HG02678 (cell line): ENCODE data around the gene FBXO41.
A peak's percentile ranks its signal among the peaks of the same experiment; 100 is the strongest.

Experiments used
- ATAC-seq: cut with Tn5 transposase; IDR thresholded peaks from one replicate; pipeline ENCODE4 v1.9.1; 2021; ENCODE audit warnings: mild to moderate bottlenecking, moderate library complexity; ENCODE audit not compliant: unreplicated experiment

Gene FBXO41

DNA sequence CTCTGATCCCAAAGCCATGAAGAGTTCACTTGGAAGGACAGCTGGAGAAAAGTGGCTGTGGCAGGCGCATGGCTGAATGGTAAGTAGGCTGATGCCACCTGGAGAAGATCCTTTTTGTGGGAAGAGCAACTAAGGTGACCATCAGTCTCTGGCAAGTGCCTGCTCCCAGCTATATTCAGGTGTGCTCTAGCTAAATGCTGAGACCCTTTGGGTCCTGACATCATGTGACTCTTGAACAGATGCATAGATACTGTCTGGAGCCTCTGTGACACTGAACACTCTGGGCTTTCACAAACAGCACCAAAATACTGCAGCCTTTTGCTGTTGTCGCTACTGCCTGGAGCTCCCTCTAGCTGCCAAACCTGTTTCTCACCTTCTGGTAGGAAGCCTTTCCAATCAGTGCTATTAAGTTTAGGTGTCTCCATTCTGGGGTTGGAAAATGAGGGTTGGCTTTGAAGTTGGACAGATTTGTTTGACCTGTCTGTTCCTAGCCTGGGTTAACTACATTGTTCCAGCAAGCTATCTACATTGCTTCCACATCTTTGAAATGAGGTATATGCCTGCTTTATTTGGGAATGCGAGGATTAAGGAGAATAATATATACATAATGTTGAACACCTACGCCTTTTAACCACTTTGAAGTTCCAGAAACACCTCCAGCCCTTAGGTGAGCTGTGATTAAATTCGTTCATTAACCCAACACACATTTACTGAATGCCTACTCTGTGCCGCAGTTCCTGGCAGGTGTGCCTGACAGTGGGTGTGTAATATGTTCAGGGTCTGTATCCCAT is 6.0 kb upstream of the FBXO41 start:
- ATAC-seq, result no peak

DNA sequence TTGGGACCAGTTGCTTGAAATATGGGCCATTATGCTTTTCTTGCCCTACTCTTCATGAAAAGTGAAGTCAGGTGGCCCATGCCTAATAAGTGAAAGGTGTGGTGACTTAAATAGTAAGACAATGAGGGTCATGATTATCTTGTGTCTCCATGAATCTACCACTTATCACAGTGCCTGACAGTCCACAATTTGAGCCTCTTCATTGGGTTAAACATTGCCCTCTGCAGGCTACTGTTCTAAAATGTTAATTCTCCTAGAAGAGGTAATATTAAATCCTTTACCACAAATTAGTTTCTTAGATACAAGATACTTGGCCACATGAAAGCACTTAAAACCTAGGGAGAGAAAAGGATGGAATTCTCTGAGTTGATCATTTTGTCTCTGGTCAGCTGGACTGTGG is 5.0 kb upstream of the FBXO41 start:
- ATAC-seq, result no peak

GRCh38 chr2:73286134-73286655 is 1.9 kb upstream of the FBXO41 start:
- no peak for ATAC-seq

DNA sequence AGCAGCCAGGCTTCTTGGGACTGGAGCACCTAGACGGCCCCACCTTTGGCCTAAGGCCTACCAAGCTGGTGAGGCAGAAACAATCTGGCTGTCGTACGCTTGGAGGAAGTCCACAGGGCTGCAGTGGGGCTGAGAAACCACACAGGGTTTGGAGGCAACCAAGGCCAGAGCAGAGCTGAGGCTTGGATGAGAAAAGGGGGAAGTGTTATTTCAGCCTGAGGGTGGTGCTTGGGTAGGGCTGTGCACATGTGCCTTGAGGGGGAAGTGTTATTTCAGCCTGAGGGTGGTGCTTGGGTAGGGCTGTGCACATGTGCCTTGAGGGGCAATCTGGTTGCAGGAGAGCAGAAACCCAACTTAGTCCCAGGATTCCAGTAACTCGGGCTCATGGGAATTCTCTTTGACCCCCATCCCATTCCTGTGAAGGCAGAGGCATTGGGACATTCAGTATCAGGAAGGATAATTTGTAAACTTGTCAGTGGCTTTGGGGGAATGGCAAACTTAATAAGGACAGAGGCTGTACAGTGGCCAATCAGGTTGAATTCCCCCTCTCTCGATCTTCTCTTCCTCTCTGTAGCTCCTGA is 971 bp upstream of the FBXO41 start:
- ATAC-seq, result peak; percentile 36

- ATAC-seq, result peak; percentile 25
Measured at GRCh38 chr2:73283545-73284295, 558 bp downstream of the FBXO41 start.

- no peak for ATAC-seq
Measured at GRCh38 chr2:73282924-73283544, 1.2 kb downstream of the FBXO41 start.

GRCh38 chr2:73281244-73281643 is 3.0 kb downstream of the FBXO41 start:
- no peak for ATAC-seq

DNA sequence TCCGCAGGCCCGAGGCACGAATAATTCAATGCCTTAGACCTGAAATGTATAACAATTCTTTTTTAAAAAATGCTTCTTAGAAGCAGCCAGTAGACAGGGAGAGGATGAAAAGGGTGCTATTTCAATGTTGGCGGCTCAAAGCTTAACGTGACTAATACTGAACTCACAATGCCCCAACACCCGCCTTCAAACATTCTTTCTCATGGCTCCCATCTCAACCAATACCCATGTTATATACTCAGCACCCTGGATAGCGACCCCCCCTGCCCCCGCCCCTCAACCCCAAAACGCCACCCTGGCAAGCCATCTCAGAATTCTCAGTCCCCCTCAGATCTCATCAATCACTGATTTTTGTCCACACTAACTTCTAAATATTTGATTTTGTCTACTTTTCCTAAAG is 4.4 kb downstream of the FBXO41 start:
- ATAC-seq, result no peak

- no peak for ATAC-seq
Measured at GRCh38 chr2:73272270-73272669, 12.0 kb downstream of the FBXO41 start.

DNA sequence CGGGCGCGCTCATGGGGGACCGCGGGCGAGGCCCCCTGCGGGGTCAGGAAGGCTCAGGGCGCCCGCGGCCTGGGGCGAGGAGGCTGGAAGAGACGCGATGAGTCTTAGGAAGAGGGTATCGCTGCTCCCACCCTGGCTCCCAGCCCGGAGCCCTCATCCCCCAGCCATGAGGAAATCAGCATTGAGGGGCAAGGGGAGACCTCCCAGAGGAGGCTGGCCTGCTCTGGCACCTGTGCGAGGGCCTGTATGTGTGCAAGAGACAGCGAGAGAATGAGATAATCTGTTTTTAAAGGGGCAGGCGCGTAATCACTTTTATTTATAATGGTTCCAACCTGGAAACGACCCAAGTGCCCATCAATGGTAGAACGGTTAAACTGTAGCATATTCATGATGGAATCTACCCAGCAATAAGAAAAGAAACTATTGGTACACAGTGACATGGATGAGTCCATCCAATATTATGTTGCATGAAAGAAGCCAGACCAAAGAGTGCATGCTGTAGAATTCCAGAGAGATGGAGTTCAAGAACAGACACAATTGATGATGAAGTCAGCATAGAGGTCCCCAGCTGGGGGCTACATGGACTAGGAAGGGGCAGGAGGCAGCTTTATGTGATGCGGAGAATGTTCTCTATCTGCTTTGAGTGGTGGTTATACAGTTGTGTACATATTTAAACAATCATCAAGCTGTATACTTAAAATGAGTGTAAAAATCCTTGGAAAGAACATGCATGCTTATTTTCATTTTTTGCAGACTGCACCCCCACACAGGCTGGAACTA is 14.4 kb downstream of the FBXO41 start:
- ATAC-seq, result no peak

DNA sequence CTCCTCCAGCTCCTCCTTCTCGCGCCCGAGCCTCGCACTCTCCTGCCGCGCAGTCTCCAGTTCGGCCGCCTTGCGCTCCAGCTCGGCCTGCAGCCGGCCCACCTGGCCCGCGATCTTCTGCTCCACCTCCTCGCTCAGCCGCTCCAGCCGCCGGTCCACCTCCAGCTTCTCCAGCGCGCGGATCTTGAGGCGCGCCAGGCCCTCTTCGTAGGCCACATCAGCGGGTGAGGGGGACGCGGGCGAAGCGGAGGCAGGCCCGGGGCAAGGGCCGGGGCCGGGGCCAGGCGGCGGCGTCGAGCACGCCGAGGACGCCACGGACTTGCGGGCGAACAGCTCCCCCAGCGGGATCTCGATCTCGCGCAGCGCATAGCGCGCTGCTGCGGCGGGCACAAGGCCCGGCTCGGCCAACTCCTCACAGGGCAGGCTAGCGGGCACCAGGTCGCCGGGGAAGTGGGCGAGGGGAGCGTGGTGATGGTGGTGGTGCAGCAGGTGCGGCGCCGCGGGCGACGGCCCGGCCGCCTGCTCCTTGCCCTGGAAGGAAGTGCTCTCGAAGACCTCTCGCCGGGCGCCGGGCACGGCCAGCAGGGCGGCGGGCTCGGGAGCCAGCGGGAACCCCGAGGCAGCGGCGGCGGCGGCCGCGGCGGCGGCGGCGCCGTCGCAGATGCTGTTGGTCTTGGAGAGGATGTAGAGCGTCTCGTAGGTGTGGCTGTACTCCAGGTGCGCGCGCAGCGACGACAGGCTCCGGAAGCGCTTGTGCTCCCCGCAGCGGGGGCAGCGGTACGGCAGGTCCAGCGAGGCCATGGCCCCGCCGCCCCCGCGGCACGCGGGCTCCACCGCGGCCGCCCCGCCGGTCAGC is 15.2 kb downstream of the FBXO41 start:
- ATAC-seq, result peak; percentile 80

DNA sequence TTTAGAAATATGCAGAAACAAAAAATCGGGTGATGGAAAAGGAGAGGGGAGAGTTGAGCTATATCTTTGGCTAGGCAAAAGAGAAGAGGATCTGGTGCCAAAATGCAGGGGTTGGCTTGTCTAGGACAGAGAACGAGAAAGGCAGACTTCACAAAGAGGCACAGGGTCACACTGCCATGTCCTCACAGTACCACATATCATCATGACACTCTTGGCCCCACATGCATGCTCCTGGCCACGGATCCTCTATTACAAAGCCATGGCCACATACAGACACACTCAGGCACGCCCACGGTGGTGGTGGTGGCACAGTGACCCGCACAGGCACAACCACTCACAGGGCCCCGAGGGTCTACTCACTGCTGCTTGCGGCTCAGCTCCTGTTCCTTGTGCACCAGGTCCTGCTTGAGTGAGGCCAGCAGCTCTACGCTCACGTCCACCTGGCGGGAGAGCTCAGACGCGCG is 15.9 kb downstream of the FBXO41 start:
- no peak for ATAC-seq

DNA sequence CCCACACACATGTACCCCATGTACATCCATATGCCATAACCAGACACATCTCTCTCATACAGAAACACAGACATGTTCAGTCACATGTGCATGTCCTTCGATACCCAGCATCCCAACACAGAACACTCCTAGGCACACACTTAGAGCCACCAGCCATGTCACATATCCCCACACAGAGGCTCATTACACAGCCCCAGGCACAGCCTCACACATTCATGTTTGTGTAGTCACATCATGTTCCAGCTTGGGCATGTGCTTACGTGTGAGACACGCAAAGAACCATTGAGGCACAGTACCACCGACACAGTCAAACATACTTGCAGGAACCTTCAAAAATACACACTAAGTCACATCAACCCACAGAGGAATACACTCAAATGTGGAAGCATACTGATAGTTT is 17.3 kb downstream of the FBXO41 start:
- no peak for ATAC-seq

- no peak for ATAC-seq
Measured at GRCh38 chr2:73266061-73266901, 18.0 kb downstream of the FBXO41 start.

DNA sequence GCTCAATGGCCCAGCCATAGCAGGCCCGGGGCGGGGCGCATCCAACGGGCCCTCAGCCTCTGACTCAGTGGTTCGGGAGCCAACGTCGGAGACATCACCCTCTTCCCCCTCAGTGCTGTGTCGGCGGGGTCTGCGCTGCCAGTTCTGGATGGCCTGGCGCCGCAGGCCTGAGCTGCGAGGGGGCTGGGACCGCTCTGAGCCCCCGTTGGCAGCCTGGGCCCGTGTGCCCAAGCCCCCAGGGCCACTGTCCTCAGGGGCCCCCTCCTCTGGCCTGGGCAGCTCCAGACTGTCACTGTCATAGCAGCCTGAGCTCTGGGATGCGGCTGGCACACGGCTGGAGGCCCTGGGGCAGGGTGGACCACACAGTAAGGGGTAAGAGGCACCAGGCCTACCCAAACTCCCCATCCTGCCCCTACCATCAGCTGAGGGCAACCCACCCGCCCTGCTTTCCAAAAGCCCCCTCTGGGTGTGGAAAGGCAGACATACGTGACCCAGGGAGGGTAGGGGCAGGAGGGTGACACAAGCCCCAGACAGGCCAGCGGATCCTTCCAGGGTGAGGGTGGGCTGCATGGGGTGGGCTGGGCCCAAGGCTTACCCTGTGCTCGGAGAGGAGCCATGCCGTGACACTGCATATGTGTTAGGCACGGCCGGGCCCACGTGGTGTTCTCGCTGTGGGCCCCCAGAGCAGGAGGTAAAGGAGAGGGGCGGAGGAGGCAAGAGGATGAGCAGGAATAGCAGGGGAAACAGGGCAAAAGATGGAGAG is 18.8 kb downstream of the FBXO41 start:
- no peak for ATAC-seq

GRCh38 chr2:73264783-73265182 is 19.5 kb downstream of the FBXO41 start:
- no peak for ATAC-seq

GRCh38 chr2:73264332-73264606 is 20.0 kb downstream of the FBXO41 start:
- no peak for ATAC-seq
